C4-2B (cell line): ENCODE data around the gene HS1BP3.

Experiments
- ZFX ChIP-seq: fragments of 450-650 bp; IDR thresholded peaks from 2 replicates; pipeline ENCODE4 v1.6.1; 2017
- TF ChIP-seq, protein P1 (sequence below): fragments of 450-650 bp; conservative IDR thresholded peaks from 2 replicates; pipeline ENCODE4 v1.5.1; 2017; ENCODE audit warnings: mild to moderate bottlenecking

DNA sequence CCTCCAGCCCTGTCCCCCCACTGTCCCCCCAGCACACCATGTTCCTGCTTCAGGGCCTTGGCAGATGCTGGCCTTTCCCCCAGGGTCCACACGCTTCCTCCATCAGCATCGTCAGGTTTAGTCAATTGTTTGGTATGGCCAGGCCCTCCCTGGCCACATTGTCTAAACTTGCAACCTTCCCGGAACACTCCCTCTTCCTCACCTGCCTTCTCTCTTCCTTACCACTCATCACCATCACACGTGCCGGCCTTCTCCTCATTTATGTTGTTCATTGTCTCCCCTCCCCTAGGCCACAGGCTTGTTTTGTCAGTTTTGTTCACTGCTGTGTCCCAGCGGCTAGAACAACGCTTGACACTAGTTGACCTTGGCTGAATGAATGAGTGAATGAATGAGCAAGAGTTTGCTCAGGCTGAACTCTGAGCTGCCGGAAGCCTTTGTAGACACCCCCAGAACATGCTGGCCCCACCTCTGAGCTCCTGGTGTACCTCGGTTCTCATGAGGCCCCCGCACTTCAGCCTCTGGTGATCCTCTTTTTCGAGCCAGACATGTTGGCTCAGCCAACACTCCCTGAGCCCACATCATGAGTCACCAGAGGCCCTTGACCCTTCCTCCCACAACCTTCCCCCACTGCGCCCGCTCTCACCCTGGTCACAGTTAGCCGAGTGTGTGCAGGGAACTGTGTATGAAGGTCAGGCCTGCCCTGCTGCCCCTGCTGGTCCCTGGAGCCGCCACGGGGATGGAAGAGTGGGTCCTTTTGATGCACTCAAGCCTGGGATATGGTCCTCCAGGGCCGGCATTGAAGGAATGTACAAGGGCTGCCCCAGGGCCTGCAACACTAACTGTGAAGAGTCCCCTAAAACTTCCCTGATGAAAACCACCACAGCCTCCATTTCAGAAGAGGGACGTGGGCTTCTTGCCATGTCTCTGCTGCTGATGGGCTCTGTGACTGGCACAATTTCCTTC is 57.5 kb downstream of the HS1BP3 start:
- TF ChIP-seq, protein P1, sequence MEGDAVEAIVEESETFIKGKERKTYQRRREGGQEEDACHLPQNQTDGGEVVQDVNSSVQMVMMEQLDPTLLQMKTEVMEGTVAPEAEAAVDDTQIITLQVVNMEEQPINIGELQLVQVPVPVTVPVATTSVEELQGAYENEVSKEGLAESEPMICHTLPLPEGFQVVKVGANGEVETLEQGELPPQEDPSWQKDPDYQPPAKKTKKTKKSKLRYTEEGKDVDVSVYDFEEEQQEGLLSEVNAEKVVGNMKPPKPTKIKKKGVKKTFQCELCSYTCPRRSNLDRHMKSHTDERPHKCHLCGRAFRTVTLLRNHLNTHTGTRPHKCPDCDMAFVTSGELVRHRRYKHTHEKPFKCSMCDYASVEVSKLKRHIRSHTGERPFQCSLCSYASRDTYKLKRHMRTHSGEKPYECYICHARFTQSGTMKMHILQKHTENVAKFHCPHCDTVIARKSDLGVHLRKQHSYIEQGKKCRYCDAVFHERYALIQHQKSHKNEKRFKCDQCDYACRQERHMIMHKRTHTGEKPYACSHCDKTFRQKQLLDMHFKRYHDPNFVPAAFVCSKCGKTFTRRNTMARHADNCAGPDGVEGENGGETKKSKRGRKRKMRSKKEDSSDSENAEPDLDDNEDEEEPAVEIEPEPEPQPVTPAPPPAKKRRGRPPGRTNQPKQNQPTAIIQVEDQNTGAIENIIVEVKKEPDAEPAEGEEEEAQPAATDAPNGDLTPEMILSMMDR: no peak
- no peak for TF ChIP-seq ZFX
